Osteoblast (primary cell): ENCODE data around the gene WNT7B. TPM values are rescaled to one million over a fixed set of nuclear protein-coding genes. Genes with fewer than 3 reads are reported as not detected.

Experiments used
- DNase-seq: peaks from one replicate; pipeline ENCODE4 v3.0.0; 2011; ENCODE audit warnings: low spot score, mixed read lengths; ENCODE audit not compliant: insufficient read length; ENCODE audit errors: missing footprints
- H2AFZ ChIP-seq: 2 replicates; pipeline ENCODE4 v1.6.0; 2011; ENCODE audit warnings: mild to moderate bottlenecking, low read length
- H3K27ac ChIP-seq: 2 replicates; pipeline ENCODE4 v1.5.1; 2011; ENCODE audit warnings: mild to moderate bottlenecking, low read depth, low read length, moderate library complexity
- H3K27me3 ChIP-seq: 2 replicates; pipeline ENCODE4 v1.6.0; 2012; ENCODE audit warnings: mild to moderate bottlenecking, control low read depth, inconsistent platforms, low read length, moderate library complexity; ENCODE audit not compliant: insufficient read depth
- H3K36me3 ChIP-seq: 2 replicates; pipeline ENCODE4 v1.5.1; 2011; ENCODE audit warnings: mild to moderate bottlenecking, low read length, control low read depth, moderate library complexity; ENCODE audit not compliant: insufficient read depth
- H3K4me1 ChIP-seq: 2 replicates; pipeline ENCODE4 v1.5.1; 2011; ENCODE audit warnings: mild to moderate bottlenecking, low read length, control low read depth, moderate library complexity; ENCODE audit not compliant: insufficient read depth
- H3K4me2 ChIP-seq: 2 replicates; pipeline ENCODE4 v1.6.0; 2011; ENCODE audit warnings: mild to moderate bottlenecking, low read length; ENCODE audit not compliant: insufficient read depth
- H3K4me3 ChIP-seq: fragments of 200-600 bp; sonication (generic); 3 replicates; pipeline ENCODE4 v1.5.1; 2012; ENCODE audit warnings: mild to moderate bottlenecking, low read length, inconsistent platforms; ENCODE audit not compliant: insufficient read depth
- H3K79me2 ChIP-seq: 2 replicates; pipeline ENCODE4 v1.6.0; 2012; ENCODE audit warnings: mild to moderate bottlenecking, low read length, control low read depth, inconsistent platforms; ENCODE audit not compliant: insufficient read depth
- H3K9me3 ChIP-seq: 2 replicates; pipeline ENCODE4 v1.5.1; 2011; ENCODE audit warnings: low read depth, low read length, control low read depth
- H4K20me1 ChIP-seq: 2 replicates; pipeline ENCODE4 v1.6.0; 2012; ENCODE audit warnings: mild to moderate bottlenecking, low read length, control low read depth; ENCODE audit not compliant: insufficient read depth
- total RNA-seq: library from RNA; depleted of rRNA; stranded (reverse); fragments of >200 nt; gene quantifications from 2 replicates; pipeline ENCODE4 v1.2.3, GENCODE V29; 2012
- TF ChIP-seq, protein P1 (sequence below): IDR thresholded peaks from 2 replicates; pipeline ENCODE4 v1.5.1; 2011; ENCODE audit warnings: mild to moderate bottlenecking, low read depth, low read length, moderate library complexity; ENCODE audit errors: extremely low read depth

Gene WNT7B
- total RNA-seq, 1 donor = not detected

DNA sequence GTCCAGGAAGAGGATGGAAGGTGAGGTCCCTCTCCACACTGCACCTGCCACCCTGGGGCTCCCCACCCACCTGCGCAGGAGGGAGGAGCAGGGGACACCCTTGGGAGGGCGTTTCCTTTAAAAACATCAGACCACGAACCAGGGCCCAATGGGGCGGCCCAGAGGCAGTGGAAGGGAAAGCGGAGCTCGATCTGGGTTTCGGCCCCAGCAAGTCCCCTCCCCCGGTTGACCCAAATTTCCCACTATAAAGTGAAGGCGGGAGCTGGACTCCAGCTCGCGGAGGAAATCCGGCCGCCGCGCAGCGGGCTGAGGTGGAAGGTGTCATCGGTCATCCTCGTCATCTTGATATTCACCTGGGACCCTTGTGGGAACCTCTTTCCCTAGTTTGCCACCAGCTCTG lies 99.3 kb downstream of the WNT7B start:
- DNase-seq = no peak
- Histone ChIP-seq H3K27ac (no peak overlapping the region), H3K4me3 (no peak overlapping the region), H3K27me3 (peaks cover 37% of the 10 kb centered on the region), H2AFZ (no peak overlapping the region), H3K9me3 (peaks cover 5% of the 10 kb centered on the region), H3K79me2 (no peaks in the 10 kb centered on the region), H3K4me2 (no peak overlapping the region), H3K4me1 (no peaks in the 10 kb centered on the region), H4K20me1 (no peaks in the 10 kb centered on the region), H3K36me3 (no peaks in the 10 kb centered on the region)
- TF ChIP-seq, protein P1, sequence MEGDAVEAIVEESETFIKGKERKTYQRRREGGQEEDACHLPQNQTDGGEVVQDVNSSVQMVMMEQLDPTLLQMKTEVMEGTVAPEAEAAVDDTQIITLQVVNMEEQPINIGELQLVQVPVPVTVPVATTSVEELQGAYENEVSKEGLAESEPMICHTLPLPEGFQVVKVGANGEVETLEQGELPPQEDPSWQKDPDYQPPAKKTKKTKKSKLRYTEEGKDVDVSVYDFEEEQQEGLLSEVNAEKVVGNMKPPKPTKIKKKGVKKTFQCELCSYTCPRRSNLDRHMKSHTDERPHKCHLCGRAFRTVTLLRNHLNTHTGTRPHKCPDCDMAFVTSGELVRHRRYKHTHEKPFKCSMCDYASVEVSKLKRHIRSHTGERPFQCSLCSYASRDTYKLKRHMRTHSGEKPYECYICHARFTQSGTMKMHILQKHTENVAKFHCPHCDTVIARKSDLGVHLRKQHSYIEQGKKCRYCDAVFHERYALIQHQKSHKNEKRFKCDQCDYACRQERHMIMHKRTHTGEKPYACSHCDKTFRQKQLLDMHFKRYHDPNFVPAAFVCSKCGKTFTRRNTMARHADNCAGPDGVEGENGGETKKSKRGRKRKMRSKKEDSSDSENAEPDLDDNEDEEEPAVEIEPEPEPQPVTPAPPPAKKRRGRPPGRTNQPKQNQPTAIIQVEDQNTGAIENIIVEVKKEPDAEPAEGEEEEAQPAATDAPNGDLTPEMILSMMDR = no peak

DNA sequence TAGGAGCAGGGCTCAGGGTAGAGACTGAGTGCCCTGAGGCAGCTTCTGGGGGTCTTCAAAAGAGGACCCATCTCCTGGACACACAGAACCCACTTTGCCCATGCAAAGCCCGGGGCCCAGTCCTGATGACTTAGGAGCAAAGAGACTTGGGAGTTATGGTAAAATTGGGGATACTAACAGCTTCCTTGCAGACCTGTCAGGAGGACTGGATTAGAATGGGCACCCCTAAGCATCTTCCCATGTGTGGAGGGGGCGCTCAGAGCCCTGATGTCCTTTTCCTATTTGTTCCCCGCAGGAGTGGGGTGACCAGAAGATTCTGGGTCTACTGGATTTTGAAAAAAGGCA lies 100.0 kb downstream of the WNT7B start:
- DNase-seq = no peak
- Histone ChIP-seq H3K27me3 (peaks cover 32% of the 10 kb centered on the region), H3K36me3 (no peaks in the 10 kb centered on the region), H3K4me2 (no peak overlapping the region), H3K9me3 (peaks cover 8% of the 10 kb centered on the region), H4K20me1 (no peaks in the 10 kb centered on the region), H3K4me1 (no peaks in the 10 kb centered on the region), H3K4me3 (no peak overlapping the region), H3K27ac (no peak overlapping the region), H2AFZ (no peak overlapping the region), H3K79me2 (no peaks in the 10 kb centered on the region)
- TF ChIP-seq, protein P1 = no peak

GRCh38 chr22:45876136-45877035 lies 100.6 kb downstream of the WNT7B start:
- H3K4me2 ChIP-seq = no peak overlapping the region
- peak; percentile 39 for DNase-seq
- TF ChIP-seq, protein P1 = no peak
- H3K27ac ChIP-seq = no peak overlapping the region
- H3K9me3 ChIP-seq = peaks cover 8% of the 10 kb centered on the region
- no peaks in the 10 kb centered on the region for H3K36me3 ChIP-seq
- H3K4me1 ChIP-seq = no peaks in the 10 kb centered on the region
- H3K27me3 ChIP-seq = peaks cover 28% of the 10 kb centered on the region
- no peaks in the 10 kb centered on the region for H4K20me1 ChIP-seq
- H3K4me3 ChIP-seq = no peak overlapping the region
- H2AFZ ChIP-seq = no peak overlapping the region
- H3K79me2 ChIP-seq = no peaks in the 10 kb centered on the region

DNA sequence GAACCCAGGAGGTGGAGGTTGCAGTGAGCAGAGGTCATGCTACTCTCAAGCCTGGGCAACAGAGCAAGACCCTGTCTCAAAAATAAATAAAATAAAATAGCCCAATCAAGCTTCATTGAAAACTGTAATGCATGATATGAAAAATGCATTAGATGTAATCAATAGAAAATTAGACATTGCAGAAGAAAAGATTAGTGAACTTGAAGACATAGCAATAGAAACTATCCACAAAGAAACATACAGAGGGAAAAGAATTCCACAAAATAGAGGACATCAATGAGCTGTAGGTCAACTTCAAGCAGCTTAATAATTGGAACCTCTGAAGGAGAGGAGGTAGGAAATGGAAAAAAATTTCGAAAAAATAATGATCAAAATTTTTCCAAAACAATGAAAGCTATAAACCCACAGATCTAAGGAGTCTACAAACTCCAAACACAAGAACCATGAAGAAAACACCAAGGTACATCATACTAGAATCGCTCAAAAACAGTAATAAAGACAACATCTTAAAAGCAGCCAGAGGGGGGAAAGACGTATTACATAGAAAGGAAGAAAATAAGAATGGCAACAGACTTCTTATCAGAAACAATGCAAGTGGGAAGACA lies 104.2 kb downstream of the WNT7B start:
- no peak overlapping the region for H3K4me3 ChIP-seq
- no peaks in the 10 kb centered on the region for H3K4me1 ChIP-seq
- H3K36me3 ChIP-seq = no peaks in the 10 kb centered on the region
- peaks cover 6% of the 10 kb centered on the region for H4K20me1 ChIP-seq
- no peak for DNase-seq
- H3K27me3 ChIP-seq = peaks cover 21% of the 10 kb centered on the region
- H3K79me2 ChIP-seq = no peaks in the 10 kb centered on the region
- H2AFZ ChIP-seq = no peak overlapping the region
- H3K4me2 ChIP-seq = no peak overlapping the region
- H3K9me3 ChIP-seq = peaks cover 8% of the 10 kb centered on the region
- no peak overlapping the region for H3K27ac ChIP-seq
- TF ChIP-seq, protein P1 = no peak
